GM13977 (cell line): ENCODE results near the gene CD302.
A peak's percentile ranks its signal among the peaks of the same experiment; 100 is the strongest.

Experiments used
- DNase-seq: peaks from one replicate; pipeline ENCODE4 v3.0.0; 2012; ENCODE audit warnings: low spot score
- CTCF ChIP-seq: IDR thresholded peaks from 2 replicates; pipeline ENCODE4 v1.5.1; 2012; ENCODE audit warnings: mild to moderate bottlenecking, control low read depth; ENCODE audit not compliant: insufficient read depth; ENCODE audit errors: extremely low read depth, missing control alignments
- in situ Hi-C: fragments of 300-500 bp; cut with MboI; formaldehyde crosslinking; loops from one replicate; pipeline ENCODE4 v1.12.0; 2022; ENCODE audit warnings: low sequenced_read_pairs, low pct_unique_long_range_greater_than_20kb, mixed read lengths, inconsistent platforms; ENCODE audit not compliant: unreplicated experiment

Gene CD302

GRCh38 chr2:159807183-159808031, 9.4 kb upstream of the CD302 start:
- in situ Hi-C loops = no loop called here
- TF ChIP-seq CTCF = peak; percentile 68
- DNase-seq = peak; percentile 34

DNA sequence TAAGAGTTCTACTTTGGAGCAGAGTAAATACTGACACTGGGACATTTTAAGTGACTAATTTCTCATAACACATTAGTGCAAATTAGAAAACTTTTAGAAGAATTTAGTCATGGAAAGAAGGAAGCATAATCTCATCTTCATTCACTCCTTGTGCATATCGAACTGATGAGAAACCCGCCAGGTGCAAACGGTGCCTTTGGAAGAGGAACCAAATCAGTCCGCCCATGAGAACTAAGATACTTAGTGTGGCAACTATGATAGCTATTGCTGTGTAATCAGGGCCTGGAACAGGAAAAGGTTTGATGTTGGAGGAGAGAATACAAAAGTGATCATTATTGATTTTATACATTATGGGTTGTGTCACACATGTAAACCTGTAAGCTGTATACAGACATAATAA, 6.9 kb upstream of the CD302 start:
- no peak for DNase-seq
- in situ Hi-C loops = no loop called here
- TF ChIP-seq CTCF = no peak

DNA sequence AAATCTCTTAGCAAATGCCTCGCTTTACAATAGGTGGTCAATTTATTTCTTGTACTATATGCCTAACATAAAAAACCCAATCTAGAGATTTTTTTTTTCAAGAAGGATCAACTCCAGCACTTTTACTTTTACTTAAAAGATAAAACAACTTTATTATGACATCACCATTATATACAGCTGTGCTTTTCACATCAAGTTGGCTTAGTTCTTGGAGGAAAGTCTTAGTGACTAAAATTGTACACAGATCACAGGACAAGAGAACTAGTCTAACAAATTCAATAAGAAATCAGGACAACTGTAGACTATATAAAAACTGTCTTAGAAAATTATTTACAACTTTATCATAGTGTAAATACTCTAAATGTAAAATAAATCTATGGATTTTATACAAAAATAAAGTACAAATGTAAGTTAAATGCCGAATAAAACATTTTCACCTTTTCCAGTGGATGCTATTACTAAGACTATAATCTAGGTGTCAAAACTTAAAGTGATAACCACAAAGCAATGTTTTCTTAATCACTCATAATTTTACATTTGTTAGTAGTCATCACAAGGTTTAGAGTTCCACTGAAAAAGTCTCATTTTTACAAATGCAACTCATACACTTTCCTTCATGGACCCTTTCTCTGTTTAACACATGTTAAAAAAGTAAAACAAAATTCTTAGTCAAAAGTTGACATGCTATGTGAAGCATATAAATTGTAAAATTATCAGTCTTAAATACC, 5.4 kb upstream of the CD302 start:
- in situ Hi-C loops = no loop called here
- TF ChIP-seq CTCF = no peak
- no peak for DNase-seq

DNA sequence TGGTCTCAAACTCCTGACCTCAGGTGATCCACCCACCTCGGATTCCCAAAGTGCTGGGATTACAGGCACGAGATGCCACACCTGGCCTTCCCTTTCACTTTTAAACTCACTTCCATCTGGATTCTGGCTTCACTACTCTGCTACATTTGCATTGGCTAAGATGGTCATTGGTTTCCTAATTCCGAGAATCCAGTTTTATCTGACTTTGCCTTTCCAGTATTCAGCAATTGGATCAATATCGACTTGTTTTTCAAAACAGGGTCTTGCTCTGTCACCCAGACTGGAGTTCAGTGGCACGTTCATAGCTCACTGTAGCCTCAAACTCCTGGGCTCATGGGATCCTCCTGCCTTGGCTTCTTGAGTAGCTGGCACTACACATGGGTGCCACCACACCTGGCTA, 4.7 kb upstream of the CD302 start:
- in situ Hi-C loops = no loop called here

DNA sequence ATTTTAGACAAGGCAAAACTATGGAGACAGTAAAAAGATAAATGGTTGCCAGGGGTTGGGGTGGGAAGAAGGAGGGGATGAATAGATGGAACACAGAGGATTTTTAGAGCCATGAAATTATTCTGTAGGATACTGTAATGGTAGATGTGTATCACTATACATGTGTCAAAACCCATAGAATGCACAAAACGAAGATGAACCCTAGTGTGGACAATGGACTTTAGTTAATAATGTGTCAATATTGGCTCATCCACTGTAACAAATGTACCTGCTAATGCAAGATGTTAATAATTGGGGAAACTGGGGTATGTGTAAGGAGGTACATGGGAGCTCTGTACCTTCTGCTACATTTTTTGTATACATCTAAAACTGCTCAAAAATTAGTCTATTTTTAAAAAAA, 1.8 kb upstream of the CD302 start:
- no peak for TF ChIP-seq CTCF
- in situ Hi-C loops = no loop called here
- no peak for DNase-seq

More for the DNA sequence above, 4.7 kb upstream of the CD302 start:
- no peak for TF ChIP-seq CTCF
- no peak for DNase-seq

DNA sequence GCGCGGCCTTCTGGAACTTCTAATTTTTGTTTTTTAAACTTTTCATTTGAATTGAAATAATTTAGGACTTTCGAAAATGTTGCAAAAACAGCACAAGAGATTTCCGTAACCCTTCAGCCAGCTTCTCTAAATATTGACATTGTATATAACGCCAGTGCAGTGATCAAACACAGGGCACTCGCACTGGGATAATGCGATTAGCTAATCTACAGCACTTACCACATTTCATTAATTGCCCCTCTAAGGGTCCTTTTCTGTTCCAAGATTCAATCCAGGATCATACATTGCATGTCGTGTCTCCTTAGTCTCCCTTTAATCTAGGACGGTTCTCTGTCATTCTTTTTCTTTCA, 343 bp upstream of the CD302 start:
- in situ Hi-C loops = no loop called here
- DNase-seq = no peak
- TF ChIP-seq CTCF = no peak
